CD14-positive monocyte (primary cell): ENCODE data around the gene TSPYL6. TPM values are rescaled to one million over a fixed set of nuclear protein-coding genes. Genes with fewer than 3 reads are reported as not detected.
"Not testable (repeated sequence)": the region's sequence is repeated elsewhere in the genome, so short reads cannot be mapped to it uniquely, and the experiment has no call there.

Source experiments
- DNase-seq, 3 donors: peaks; one replicate each; pipeline ENCODE4 v3.0.0-alpha.2; 2011 to 2022
- H2AFZ ChIP-seq: 2 replicates; pipeline ENCODE4 v1.6.0; 2012; ENCODE audit warnings: mild to moderate bottlenecking, low read depth, low read length, inconsistent platforms; ENCODE audit not compliant: insufficient read depth, poor library complexity, severe bottlenecking
- H3K27ac ChIP-seq, 2 donors: 1 replicate in 1 of 2; 2 replicates in 1 of 2; pipeline ENCODE4 v1.5.1; 2012 to 2013; ENCODE audit warnings: low read length in 2 of 2, control low read depth in 1 of 2, inconsistent platforms in 1 of 2, low read depth in 1 of 2, mild to moderate bottlenecking in 1 of 2
- H3K27me3 ChIP-seq, 2 donors: one replicate each; pipeline versions ENCODE4 v1.6.0 to v1.6.1; 2011 to 2013; ENCODE audit warnings: low read length in 2 of 2; ENCODE audit not compliant: control insufficient read depth in 2 of 2, insufficient read depth in 2 of 2
- H3K36me3 ChIP-seq, 2 donors: replicated peaks in 1 of 2; 1 replicate in 1 of 2; 2 replicates in 1 of 2; pipeline versions ENCODE4 v1.5.1 to v1.6.1; 2012 to 2013; ENCODE audit warnings: low read length in 2 of 2, control low read depth in 1 of 2, inconsistent platforms in 1 of 2, mild to moderate bottlenecking in 1 of 2; ENCODE audit not compliant: insufficient read depth in 2 of 2, control insufficient read depth in 1 of 2
- H3K4me1 ChIP-seq, 2 donors: 1 replicate in 1 of 2; 2 replicates in 1 of 2; pipeline versions ENCODE4 v1.5.1 to v1.6.1; 2012 to 2013; ENCODE audit warnings: low read length in 2 of 2, control low read depth in 1 of 2, inconsistent platforms in 1 of 2, mild to moderate bottlenecking in 1 of 2, moderate library complexity in 1 of 2; ENCODE audit not compliant: insufficient read depth in 2 of 2, control insufficient read depth in 1 of 2
- H3K4me2 ChIP-seq: replicated peaks from 2 replicates; pipeline ENCODE3; 2012; ENCODE audit warnings: low read length, moderate library complexity, mild to moderate bottlenecking; ENCODE audit not compliant: poor library complexity, severe bottlenecking; ENCODE audit errors: extremely low read depth
- H3K4me3 ChIP-seq, 3 experiments: fragments of 200-600 bp in 1 of 3; sonication (generic) in 1 of 3; replicated peaks in 1 of 3; 1 replicate in 2 of 3; 2 replicates in 1 of 3; pipeline ENCODE4 v1.5.1; 2011 to 2013; ENCODE audit warnings: low read length in 3 of 3, mild to moderate bottlenecking in 3 of 3, control low read depth in 2 of 3, low read depth in 2 of 3, inconsistent platforms in 1 of 3, moderate library complexity in 1 of 3
- H3K79me2 ChIP-seq: 2 replicates; pipeline ENCODE4 v1.6.0; 2012; ENCODE audit warnings: mild to moderate bottlenecking, control low read depth, inconsistent platforms, low read length, moderate library complexity; ENCODE audit not compliant: insufficient read depth
- H3K9ac ChIP-seq: 2 replicates; pipeline ENCODE4 v1.6.0; 2017; ENCODE audit warnings: low read length, mild to moderate bottlenecking; ENCODE audit not compliant: insufficient read depth, poor library complexity, severe bottlenecking
- H3K9me3 ChIP-seq, 2 donors: replicated peaks in 1 of 2; 1 replicate in 1 of 2; 2 replicates in 1 of 2; pipeline versions ENCODE4 v1.5.1 to v1.6.1; 2012 to 2013; ENCODE audit warnings: low read length in 2 of 2, control low read depth in 1 of 2; ENCODE audit not compliant: control insufficient read depth in 1 of 2, insufficient read depth in 1 of 2
- H4K20me1 ChIP-seq: 2 replicates; pipeline ENCODE4 v1.6.0; 2012; ENCODE audit warnings: mild to moderate bottlenecking, low read length, control low read depth, moderate library complexity; ENCODE audit not compliant: insufficient read depth
- H3K27ac Mint-ChIP-seq, 7 donors: one replicate each; pipeline ENCODE4 v1.8.0; 2020; ENCODE audit warnings: mild to moderate bottlenecking in 7 of 7, mixed read lengths in 7 of 7, moderate library complexity in 6 of 7, inconsistent platforms in 2 of 7
- H3K27me3 Mint-ChIP-seq, 3 donors: one replicate each; pipeline ENCODE4 v1.8.0; 2021 to 2022; ENCODE audit warnings: low read depth in 3 of 3, mild to moderate bottlenecking in 3 of 3, mixed read lengths in 3 of 3, moderate library complexity in 3 of 3, inconsistent platforms in 1 of 3
- H3K36me3 Mint-ChIP-seq, 2 donors: one replicate each; pipeline ENCODE4 v1.8.0; 2020; ENCODE audit warnings: mixed read lengths in 2 of 2, inconsistent platforms in 1 of 2, mild to moderate bottlenecking in 1 of 2
- H3K4me1 Mint-ChIP-seq: one replicate; pipeline ENCODE4 v1.8.0; 2020; ENCODE audit warnings: mild to moderate bottlenecking, mixed read lengths
- H3K4me3 Mint-ChIP-seq, 2 donors: one replicate each; pipeline ENCODE4 v1.8.0; 2020; ENCODE audit warnings: mild to moderate bottlenecking in 2 of 2, mixed read lengths in 2 of 2, moderate library complexity in 1 of 2
- H3K9me3 Mint-ChIP-seq, 7 donors: one replicate each; pipeline ENCODE4 v1.8.0; 2020 to 2022; ENCODE audit warnings: mixed read lengths in 7 of 7, mild to moderate bottlenecking in 6 of 7, moderate library complexity in 6 of 7, inconsistent platforms in 2 of 7
- CTCF ChIP-seq: fragments of 200-600 bp; IDR thresholded peaks from one replicate; pipeline ENCODE4 v1.8.0; 2022; ENCODE audit warnings: antibody characterized with exemption, mild to moderate bottlenecking
- WGBS: methylation state at CpG from one replicate; pipeline ENCODE4 v1.1.5; 2013; ENCODE audit warnings: missing lambda C conversion rate; ENCODE audit not compliant: insufficient coverage; 5-methylcytosine and 5-hydroxymethylcytosine counted together
- intact Hi-C, 2 donors: fragments of 100-400 bp; cut with micrococcal nuclease; formaldehyde crosslinking; loops; one replicate each; pipeline versions ENCODE4 v1.15.0 to v1.15.1; 2023
- polyA plus RNA-seq, 3 donors: library from polyadenylated mRNA; depleted of rRNA in 1 of 3; unstranded in 2 of 3; stranded (reverse) in 1 of 3; fragments of 300-500 nt in 2 of 3; fragments of >200 nt in 1 of 3; fragmentation: Illumina TruSeq in 2 of 3; gene quantifications; 1 replicate in 2 of 3; 2 replicates in 1 of 3; pipeline ENCODE4 v1.2.3, GENCODE V29; 2012 to 2021

TSPYL6 gene
- polyA plus RNA-seq, 3 donors, result not detected

- H3K4me3 ChIP-seq, result no peak overlapping the region
- H3K4me2 ChIP-seq, result no peak overlapping the region
- H4K20me1 ChIP-seq, result no peaks in the 10 kb centered on the region
- H3K4me1 ChIP-seq, result no peaks in the 10 kb centered on the region
- H2AFZ ChIP-seq, result no peak overlapping the region
- Mint-ChIP-seq H3K36me3 (no peaks in the 10 kb centered on the region), H3K9me3 (peaks cover 0 to 2% (median 0%) of the 10 kb centered on the region in 7 donors), H3K27me3 (no peaks in the 10 kb centered on the region), H3K4me3 (no peak overlapping the region), H3K27ac (no peak overlapping the region), H3K4me1 (peaks cover 3% of the 10 kb centered on the region)
- 92% methylated on average over 2 of the region's 5 CpGs for whole genome bisulfite sequencing
- no peak overlapping the region for H3K9ac ChIP-seq
- no peaks in the 10 kb centered on the region for H3K36me3 ChIP-seq
- TF ChIP-seq CTCF, result no peak
- H3K79me2 ChIP-seq, result no peaks in the 10 kb centered on the region
- intact Hi-C loops, result no loop called here
- H3K27me3 ChIP-seq, result no peaks in the 10 kb centered on the region
- no peaks in the 10 kb centered on the region for H3K9me3 ChIP-seq
- H3K27ac ChIP-seq, result no peak overlapping the region
- DNase-seq, result no peak
Observed at GRCh38 chr2:54298514-54298913, 42.5 kb upstream of the TSPYL6 start.

DNA sequence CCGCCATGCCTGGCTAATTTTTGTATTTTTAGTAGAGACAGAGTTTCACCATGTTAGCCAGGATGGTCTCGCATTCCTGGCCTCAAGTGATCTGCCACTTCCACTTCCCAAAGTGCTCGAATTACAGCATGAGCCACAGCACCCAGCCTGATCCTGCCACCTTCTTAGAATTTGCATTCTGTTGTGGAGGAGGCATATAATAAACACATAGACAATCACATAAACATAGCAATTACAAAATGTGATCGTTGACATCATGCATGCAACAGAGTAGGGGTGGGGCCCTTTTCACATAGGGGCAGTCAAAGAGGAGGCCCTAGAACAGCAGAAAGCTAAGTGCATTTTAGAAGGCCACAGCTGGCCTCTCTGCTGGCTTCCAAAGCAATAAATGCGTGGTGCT, 39.9 kb upstream of the TSPYL6 start:
- Mint-ChIP-seq H3K36me3 (no peaks in the 10 kb centered on the region), H3K9me3 (peaks cover 0 to 2% (median 0%) of the 10 kb centered on the region in 7 donors), H3K27me3 (peaks cover 0 to 1% (median 0%) of the 10 kb centered on the region in 3 donors), H3K27ac (no peak overlapping the region), H3K4me3 (no peak overlapping the region), H3K4me1 (peaks cover 3% of the 10 kb centered on the region)
- no peak overlapping the region for H3K4me3 ChIP-seq
- intact Hi-C loops, result no loop called here
- no peaks in the 10 kb centered on the region for H3K4me1 ChIP-seq
- DNase-seq, result no peak
- H3K4me2 ChIP-seq, result no peak overlapping the region
- H3K27me3 ChIP-seq, result no peaks in the 10 kb centered on the region
- H3K9ac ChIP-seq, result no peak overlapping the region
- H3K27ac ChIP-seq, result no peak overlapping the region
- no peaks in the 10 kb centered on the region for H4K20me1 ChIP-seq
- H2AFZ ChIP-seq, result no peak overlapping the region
- H3K9me3 ChIP-seq, result no peaks in the 10 kb centered on the region
- TF ChIP-seq CTCF, result no peak
- WGBS, result no CpG with 5 or more reads among the region's 5 CpGs
- no peaks in the 10 kb centered on the region for H3K79me2 ChIP-seq
- H3K36me3 ChIP-seq, result no peaks in the 10 kb centered on the region

DNA sequence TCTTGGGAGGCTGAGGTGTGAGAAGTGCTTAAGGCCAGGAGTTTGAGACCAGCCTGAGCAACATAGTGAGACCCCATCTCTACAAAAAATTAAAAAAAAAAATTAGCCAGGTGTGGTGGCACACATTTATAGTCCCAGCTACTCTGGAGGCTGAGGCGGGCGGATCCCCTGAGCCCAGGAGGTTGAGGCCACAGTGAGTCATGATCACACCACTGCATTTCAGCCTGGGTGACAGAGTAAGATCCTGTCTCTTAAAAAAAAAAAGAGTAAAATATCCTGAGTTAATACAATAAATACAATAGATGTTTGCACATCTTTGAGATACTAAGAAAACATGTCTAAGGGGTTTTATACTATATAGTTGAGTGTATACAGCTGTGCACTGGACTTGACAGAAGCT, 38.6 kb upstream of the TSPYL6 start:
- no CpG with 5 or more reads among the region's 2 CpGs for WGBS
- not testable (repeated sequence) for H3K79me2 ChIP-seq

More for the DNA sequence above, 38.6 kb upstream of the TSPYL6 start:
- H3K4me1 ChIP-seq, H4K20me1 ChIP-seq, H3K9me3 Mint-ChIP-seq, H3K9me3 ChIP-seq, H3K27me3 Mint-ChIP-seq, H3K36me3 Mint-ChIP-seq, H3K27ac Mint-ChIP-seq, H3K27ac ChIP-seq, H3K4me3 Mint-ChIP-seq, DNase-seq, H2AFZ ChIP-seq, intact Hi-C loops, H3K36me3 ChIP-seq, H3K4me3 ChIP-seq, H3K4me1 Mint-ChIP-seq, H3K27me3 ChIP-seq, H3K4me2 ChIP-seq, H3K9ac ChIP-seq: not testable (repeated sequence)
